HepG2 (cell line): Measurements from ENCODE around the gene ASIC3. TPM values are rescaled to one million over a fixed set of nuclear protein-coding genes. Genes with fewer than 3 reads are reported as not detected.

Source experiments
- CERS6 ChIP-seq: sonication (generic); formaldehyde crosslinking; IDR thresholded peaks from 2 replicates; pipeline ENCODE4 v1.5.0; 2020; ENCODE audit warnings: missing genetic modification reagents
- GMEB1 ChIP-seq: sonication (generic); formaldehyde crosslinking; IDR thresholded peaks from 2 replicates; pipeline ENCODE4 v1.5.1; 2020; ENCODE audit warnings: missing genetic modification reagents, mild to moderate bottlenecking, borderline replicate concordance
- GTF3A ChIP-seq: sonication (generic); formaldehyde crosslinking; conservative IDR thresholded peaks from 2 replicates; pipeline ENCODE4 v1.4.0; 2020; ENCODE audit warnings: mild to moderate bottlenecking, missing genetic modification reagents
- REXO4 ChIP-seq: sonication (generic); formaldehyde crosslinking; IDR thresholded peaks from 2 replicates; pipeline ENCODE4 v1.8.0; 2022; ENCODE audit warnings: missing genetic modification reagents, mild to moderate bottlenecking, borderline replicate concordance
- ZBTB21 ChIP-seq: sonication (generic); formaldehyde crosslinking; IDR thresholded peaks from 2 replicates; pipeline ENCODE4 v1.4.0; 2020; ENCODE audit warnings: missing genetic modification reagents
- ZBTB42 ChIP-seq: sonication (generic); formaldehyde crosslinking; IDR thresholded peaks from 2 replicates; pipeline ENCODE4 v1.5.0; 2020; ENCODE audit warnings: mild to moderate bottlenecking, missing genetic modification reagents
- ZNF280D ChIP-seq: sonication (generic); formaldehyde crosslinking; IDR thresholded peaks from 2 replicates; pipeline ENCODE4 v1.5.1; 2020; ENCODE audit warnings: mild to moderate bottlenecking, missing genetic modification reagents
- ZNF407 ChIP-seq: sonication (generic); formaldehyde crosslinking; IDR thresholded peaks from one replicate; pipeline ENCODE4 v1.5.1; 2020; ENCODE audit warnings: mild to moderate bottlenecking, missing genetic modification reagents; ENCODE audit errors: not compliant biosample characterization
- ZNF501 ChIP-seq: sonication (generic); formaldehyde crosslinking; IDR thresholded peaks from 2 replicates; pipeline ENCODE4 v1.5.1; 2020; ENCODE audit warnings: mild to moderate bottlenecking, moderate library complexity, missing genetic modification reagents
- ZNF546 ChIP-seq: sonication (generic); formaldehyde crosslinking; conservative IDR thresholded peaks from 2 replicates; pipeline ENCODE4 v1.8.1; 2023; ENCODE audit warnings: mild to moderate bottlenecking, missing genetic modification reagents
- polyA plus RNA-seq, 8 experiments: library from polyadenylated mRNA; depleted of rRNA in 3 of 8; stranded (reverse) in 7 of 8; unstranded in 1 of 8; fragments of >200 nt; fragmentation: Illumina TruSeq in 4 of 8; extraction: Trizol in 4 of 8; gene quantifications; 2 replicates each; pipeline versions ENCODE4 v1.2.1 to v1.2.3, GENCODE V29; 2011 to 2016; ENCODE audit warnings: low read depth in 4 of 8, missing spikeins in 1 of 8, mixed read lengths in 1 of 8; ENCODE audit not compliant: insufficient read depth in 1 of 8
- total RNA-seq, 5 experiments: library from RNA; depleted of rRNA; stranded (reverse); fragments of >200 nt; fragmentation: Illumina TruSeq; extraction: Trizol; gene quantifications; 2 replicates each; pipeline ENCODE4 v1.2.3, GENCODE V29; 2016; ENCODE audit warnings: low read depth in 1 of 5
- TF ChIP-seq, protein P1 (sequence below): sonication (generic); formaldehyde crosslinking; IDR thresholded peaks from 2 replicates; pipeline ENCODE4 v1.8.1; 2023; ENCODE audit warnings: mild to moderate bottlenecking, missing genetic modification reagents
- TF ChIP-seq, protein P2 (sequence below): sonication (generic); formaldehyde crosslinking; IDR thresholded peaks from 2 replicates; pipeline ENCODE4 v1.4.0; 2020; ENCODE audit warnings: missing genetic modification reagents

The ASIC3 gene
- total and polyA plus RNA-seq, 2 of the 13 experiments (the other 11 are each of a cell fraction or from before 2014, with no cell fraction given) = 0.51 TPM; not detected in 1

DNA sequence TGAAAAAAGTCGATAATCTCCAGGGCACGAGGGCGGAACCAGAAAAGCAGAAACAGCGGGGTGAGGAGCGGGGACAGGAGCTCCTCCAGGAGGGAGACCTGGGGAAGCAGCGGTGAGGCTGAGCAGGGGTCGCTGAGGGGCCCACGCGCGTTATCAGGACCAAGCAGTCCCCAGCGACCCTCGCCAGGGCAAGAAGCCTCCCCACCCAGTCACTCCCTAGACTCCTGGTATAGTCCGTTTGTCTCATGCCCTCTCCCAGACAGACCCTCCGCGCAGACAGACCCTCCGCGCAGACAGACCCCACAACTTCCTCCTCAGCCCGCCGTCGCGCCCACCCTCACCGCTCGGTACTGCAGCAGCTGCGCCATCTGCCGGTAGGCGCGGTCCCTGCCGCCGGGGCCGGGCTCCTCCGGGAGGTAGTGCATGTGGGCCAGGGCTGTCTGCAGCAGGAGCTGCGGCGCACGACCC, 30.3 kb upstream of the ASIC3 start (continued):
- no peak for TF ChIP-seq GMEB1 (CRISPR knock-in tag)
- no peak for TF ChIP-seq ZBTB42 (CRISPR knock-in tag)
- TF ChIP-seq, protein P1, sequence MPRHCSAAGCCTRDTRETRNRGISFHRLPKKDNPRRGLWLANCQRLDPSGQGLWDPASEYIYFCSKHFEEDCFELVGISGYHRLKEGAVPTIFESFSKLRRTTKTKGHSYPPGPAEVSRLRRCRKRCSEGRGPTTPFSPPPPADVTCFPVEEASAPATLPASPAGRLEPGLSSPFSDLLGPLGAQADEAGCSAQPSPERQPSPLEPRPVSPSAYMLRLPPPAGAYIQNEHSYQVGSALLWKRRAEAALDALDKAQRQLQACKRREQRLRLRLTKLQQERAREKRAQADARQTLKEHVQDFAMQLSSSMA = no peak
- TF ChIP-seq ZBTB21 (CRISPR knock-in tag) = no peak
- TF ChIP-seq, protein P2, sequence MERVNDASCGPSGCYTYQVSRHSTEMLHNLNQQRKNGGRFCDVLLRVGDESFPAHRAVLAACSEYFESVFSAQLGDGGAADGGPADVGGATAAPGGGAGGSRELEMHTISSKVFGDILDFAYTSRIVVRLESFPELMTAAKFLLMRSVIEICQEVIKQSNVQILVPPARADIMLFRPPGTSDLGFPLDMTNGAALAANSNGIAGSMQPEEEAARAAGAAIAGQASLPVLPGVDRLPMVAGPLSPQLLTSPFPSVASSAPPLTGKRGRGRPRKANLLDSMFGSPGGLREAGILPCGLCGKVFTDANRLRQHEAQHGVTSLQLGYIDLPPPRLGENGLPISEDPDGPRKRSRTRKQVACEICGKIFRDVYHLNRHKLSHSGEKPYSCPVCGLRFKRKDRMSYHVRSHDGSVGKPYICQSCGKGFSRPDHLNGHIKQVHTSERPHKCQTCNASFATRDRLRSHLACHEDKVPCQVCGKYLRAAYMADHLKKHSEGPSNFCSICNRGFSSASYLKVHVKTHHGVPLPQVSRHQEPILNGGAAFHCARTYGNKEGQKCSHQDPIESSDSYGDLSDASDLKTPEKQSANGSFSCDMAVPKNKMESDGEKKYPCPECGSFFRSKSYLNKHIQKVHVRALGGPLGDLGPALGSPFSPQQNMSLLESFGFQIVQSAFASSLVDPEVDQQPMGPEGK (CRISPR knock-in tag) = no peak
- no peak for TF ChIP-seq GTF3A (CRISPR knock-in tag)
- no peak for TF ChIP-seq REXO4 (CRISPR knock-in tag)
- TF ChIP-seq CERS6 (CRISPR knock-in tag) = no peak
- peak; percentile 64 for TF ChIP-seq ZNF407
- TF ChIP-seq ZNF546 (CRISPR knock-in tag) = no peak
- no peak for TF ChIP-seq ZNF280D (CRISPR knock-in tag)
- peak; percentile 50; the same call in 1 of the 2 replicates for TF ChIP-seq ZNF501 (CRISPR knock-in tag)
